Activated T-helper 1 cell treated with anti-CD3 and anti-CD28 coated beads, Interleukin-2, amount 50 U/mL, for 16 hours (primary cell): Measurements from ENCODE around the gene CEPT1.

Experiments
- DNase-seq, 2 donors: peaks; one replicate each; pipeline ENCODE4 v3.0.0-alpha.2; 2020; ENCODE audit warnings: low read depth in 1 of 2, low spot score in 1 of 2

CEPT1 gene

DNA sequence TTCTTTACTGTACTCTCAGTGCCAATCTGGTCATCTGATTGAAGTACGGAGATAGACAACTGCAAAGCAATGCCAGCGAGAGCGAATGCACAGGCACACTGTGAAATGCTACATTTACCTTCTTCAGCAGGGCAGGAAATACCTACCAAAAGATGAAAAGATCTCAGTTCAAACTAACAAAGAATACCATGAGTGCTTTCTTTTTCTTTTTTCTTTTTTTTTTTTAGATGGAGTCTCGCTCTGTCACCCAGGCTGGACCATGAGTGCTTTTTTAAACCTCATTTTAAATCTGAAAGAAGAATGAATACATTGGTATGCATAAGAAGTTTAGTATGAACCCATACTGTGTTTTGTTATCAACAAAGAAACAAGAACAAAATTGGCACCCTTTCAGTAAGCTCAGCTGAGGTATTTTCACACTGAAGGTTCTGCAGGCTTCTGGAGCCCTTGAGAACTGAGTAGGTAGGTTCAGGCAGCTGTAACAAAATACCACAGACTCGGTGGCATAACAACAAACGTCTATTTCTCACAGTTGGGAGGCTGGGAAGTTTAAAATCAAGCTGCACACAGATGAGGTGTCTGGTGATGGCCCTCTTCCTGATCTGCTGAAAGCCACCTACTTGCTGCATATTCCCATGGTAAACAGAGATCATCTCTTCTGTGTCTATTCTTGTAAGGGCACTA is 85.8 kb downstream of the CEPT1 start:
- DNase-seq = no peak

DNA sequence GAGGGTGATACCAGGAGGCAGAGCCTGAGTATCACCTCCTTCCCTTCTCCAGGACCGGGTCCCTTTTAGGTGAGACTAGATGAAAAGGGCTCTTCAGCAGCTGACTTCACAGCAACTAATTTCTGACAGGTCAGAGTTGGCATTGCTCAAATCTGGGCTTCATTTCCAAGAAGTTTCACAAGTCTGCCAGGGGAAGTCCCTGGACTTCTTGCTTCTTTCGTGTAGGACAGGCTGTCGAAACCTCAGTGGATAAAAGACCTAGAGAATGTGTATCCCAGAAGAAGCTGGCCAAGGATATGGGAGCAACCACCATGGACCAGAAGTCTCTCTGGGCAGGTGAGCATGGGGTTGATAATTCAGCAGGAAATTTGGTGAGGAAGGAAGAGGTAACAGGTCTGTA is 87.4 kb downstream of the CEPT1 start, which contains the start of gene CHI3L2:
Gene CHI3L2, plus strand, starts transcription at position 280 of the 400 bp plus-strand sequence. Its CDS starts 17 bp downstream, at position 297.
- no peak for DNase-seq

DNA sequence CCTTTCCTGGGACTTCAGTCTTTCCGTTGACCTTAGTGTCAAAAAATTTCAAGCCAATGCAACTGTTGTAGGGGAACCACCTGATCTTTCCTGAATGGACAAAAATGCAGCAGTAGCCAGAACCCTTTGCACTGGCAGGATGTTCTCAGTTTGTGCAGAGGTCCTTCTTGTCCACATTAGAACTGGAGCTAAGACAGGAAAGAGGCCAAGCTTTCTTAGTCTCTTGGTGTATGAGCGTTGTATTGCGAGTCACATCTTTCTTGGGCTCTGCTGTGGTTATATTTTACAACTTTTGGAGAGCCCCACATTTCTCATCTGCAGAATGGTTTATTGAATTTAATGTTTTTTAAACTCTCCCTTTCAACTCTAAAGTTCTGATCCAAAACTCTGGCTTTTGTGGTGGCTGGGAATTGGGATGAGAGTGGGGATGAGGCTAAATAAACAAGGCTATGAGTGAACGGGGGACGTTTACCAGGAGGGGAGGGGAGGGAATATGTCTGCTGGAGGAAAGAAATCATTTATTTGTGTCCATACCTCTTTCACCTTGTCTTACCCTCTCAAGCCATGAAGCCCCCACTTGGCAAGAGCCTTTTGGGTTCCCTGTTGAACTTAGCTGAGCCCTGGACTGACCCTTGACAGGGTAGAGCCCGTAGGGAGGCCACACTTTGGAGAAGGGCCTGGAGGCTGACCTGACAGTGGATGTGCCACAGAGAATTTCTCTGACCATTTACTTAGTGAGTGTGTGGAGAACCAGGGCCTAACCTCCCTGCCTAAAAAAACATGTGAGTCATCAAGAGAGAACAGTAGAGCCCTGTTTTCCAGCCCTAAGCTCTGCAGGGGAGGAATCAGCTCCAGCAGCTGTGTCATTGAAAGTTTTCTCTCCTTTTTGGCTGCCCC is 88.1 kb downstream of the CEPT1 start:
- no peak for DNase-seq

DNA sequence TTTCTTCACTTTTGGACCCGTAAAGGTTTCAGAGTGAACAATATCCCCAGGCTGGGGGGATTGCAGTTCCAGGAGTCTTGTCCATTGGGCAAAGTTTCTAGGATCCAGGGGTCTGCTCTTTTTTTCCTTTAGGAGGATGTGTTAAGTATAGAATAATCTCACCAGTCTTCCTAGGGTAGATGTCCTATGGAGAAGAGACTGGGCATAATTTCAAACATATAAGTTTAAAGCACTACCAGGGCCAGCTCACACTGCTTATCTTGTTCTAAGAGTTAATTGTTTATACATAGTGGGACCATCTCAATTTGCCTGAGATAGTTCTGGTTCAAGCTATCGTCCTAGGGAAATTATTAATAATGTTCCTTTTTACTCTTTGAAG is 88.7 kb downstream of the CEPT1 start:
- DNase-seq = no peak

DNA sequence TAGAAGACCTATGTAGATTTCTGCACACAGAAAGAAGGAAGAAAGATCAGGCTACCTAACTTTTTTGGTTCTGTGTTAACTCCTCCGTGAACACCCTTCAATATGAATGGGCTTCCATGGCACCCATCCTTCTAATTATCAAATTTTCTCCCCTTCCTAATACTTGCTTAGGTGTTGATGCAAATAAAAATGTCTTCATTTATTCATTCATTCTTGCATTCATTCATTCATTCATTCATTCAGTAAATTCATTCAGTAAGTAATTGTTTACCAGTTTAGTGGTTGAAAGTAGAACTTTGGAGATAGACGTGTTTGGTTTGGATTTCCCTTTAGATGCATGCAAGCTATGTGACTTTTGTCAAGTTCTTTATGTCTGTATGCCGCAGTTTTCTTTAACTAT is 92.1 kb downstream of the CEPT1 start:
- DNase-seq = no peak

DNA sequence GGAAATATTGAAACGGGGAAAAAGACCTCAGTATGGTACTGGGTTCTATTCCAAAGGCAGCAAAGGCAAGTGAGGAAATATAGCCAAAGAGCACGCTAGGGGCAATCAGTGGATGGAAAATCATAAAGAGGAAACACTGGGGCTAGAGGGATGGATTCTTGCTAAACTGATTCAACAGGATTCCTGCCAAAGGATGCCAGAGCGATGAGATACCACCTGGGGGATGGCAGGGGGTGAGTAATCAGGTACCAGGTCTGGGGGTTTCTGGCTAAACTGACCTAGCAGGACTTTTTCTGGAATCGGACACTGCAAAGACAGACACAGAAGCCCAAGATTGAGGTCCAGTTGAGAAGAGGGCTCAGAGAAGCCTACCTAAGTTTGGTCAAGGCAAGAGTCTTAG is 94.2 kb downstream of the CEPT1 start:
- DNase-seq = no peak
